NCI-H2227 (cell line): ENCODE measurements around the gene CTSD.
"Not testable (repeated sequence)": the region's sequence is repeated elsewhere in the genome, so short reads cannot be mapped to it uniquely, and the experiment has no call there.

ENCODE experiments used
- DNase-seq: peaks from one replicate; lab custom pipeline; 2025; ENCODE audit not compliant: unreplicated experiment; lab: John Stamatoyannopoulos, UW

CTSD gene

GRCh38 chr11:1770528-1770927, 6.8 kb upstream of the CTSD start:
- DNase-seq, result no peak

GRCh38 chr11:1770061-1770460, 6.3 kb upstream of the CTSD start:
- DNase-seq, result no peak

DNA sequence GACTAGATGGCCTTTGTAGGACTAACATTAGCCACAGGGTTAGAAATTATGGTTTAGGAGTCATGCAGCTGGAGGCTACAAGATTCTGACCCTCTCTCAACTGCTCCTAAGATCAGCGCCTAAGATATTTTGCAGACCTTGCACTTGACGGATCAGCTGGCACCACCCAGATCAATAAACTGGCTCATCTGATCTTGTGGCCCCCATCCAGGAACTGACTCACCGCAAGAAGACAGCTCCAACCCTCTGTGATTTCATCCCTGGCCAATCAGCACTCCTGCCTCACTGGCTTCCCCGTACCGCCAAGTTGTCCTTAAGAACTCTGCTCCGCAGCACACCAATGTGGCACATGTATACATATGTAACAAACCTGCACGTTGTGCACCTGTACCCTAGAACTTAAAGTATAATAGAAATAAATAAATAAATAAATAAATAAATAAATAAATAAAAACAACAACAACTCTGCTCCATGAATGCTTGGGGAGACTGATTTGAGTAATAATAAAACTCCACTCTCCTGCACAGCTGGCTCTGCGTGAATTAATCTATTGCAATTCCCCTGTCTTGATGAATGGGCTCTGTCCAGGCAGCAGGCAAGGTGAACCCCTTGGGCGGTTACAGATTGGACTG, 5.7 kb upstream of the CTSD start:
- DNase-seq, result not testable (repeated sequence)

DNA sequence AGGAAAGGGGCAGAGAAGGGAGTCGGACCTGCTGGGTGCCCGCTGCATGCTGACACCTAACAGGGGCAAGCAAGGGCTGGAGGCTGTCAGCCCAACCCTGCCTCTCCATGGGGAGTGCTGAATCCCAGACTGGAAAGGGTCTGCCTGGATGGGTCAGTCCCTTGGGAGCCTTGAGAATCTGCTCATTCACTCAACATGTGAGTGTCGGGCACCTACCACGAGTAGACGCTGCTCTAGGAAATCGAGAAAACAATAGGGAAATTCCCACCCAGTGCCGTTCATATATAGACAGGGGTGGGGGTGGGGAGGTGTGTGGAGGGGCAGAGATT, 4.4 kb upstream of the CTSD start:
- no peak for DNase-seq

DNA sequence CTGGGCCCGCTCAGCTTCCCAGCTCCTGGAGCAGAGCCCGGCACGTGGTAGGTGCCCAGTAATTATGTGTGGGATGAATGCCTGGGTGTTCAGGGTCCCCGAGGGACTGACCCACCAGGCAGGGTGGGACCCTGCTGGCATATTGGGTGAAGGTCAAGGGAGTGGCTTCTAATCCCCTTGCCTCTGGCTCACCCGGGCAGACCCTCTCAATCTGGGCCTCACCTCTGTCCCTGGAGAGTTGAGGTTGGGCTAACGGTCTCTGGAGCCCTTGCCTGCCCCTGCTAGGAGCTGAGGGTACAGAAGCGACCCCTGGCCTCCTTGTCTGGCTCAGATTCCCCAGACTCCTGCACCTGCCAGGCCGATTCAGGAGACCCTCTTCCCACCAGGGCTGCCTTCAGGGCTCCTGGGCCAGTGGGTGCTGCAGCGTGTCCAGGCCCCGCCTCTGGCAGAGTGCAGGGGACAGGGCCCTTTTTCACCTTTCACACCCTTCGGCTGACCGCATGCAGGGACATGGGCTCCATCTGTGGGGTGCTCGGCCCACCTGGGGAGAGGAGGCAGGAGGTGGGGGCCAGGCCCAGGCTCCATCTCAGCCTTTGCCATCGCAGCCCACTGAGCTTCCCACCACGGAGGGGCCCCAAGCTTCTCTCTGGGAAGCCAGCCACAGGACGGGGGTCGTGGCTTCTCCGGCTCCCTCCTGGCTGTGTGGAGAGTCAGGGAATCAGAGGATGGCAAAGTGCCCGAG, 3.8 kb upstream of the CTSD start:
- DNase-seq, result no peak

DNA sequence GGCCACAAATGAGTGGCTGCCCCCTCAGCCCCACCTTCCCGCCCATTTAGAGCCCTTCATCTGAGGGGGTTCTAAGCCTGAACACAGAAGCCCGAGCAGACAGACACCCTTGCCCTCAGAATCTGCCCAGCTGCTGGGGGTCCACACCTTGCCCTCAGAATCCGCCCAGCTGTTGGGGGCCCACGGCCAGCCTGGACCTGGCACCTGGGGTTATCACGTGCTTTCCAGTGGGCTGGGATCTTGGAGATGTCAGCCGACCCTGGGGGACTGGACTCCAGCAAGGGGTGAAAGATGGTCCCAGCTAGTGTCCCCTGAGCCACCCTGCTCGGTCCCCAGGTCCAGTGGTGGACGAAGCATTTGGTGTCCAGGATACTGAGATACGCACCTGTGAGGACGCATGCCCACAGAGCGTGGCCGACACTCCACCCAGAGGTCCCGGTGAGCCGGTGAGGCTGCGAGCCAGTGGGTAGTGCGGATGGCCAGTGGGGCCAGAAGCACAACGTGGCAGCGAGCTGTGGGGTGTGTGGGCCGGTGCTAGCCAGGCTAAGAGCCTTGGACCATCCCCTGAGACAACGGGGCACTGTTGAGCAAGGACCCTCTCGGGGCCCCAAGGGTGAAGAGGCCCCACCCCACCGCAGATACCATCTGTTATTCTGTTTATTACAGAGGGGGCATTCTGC, 3.1 kb upstream of the CTSD start:
- no peak for DNase-seq

- DNase-seq, result no peak
These were observed 2.4 kb upstream of the CTSD start for GRCh38 chr11:1765871-1766718.

- no peak for DNase-seq
These were observed 361 bp downstream of the CTSD start for GRCh38 chr11:1763336-1763795.

GRCh38 chr11:1762537-1763302, 1.0 kb downstream of the CTSD start:
- DNase-seq, result no peak

DNA sequence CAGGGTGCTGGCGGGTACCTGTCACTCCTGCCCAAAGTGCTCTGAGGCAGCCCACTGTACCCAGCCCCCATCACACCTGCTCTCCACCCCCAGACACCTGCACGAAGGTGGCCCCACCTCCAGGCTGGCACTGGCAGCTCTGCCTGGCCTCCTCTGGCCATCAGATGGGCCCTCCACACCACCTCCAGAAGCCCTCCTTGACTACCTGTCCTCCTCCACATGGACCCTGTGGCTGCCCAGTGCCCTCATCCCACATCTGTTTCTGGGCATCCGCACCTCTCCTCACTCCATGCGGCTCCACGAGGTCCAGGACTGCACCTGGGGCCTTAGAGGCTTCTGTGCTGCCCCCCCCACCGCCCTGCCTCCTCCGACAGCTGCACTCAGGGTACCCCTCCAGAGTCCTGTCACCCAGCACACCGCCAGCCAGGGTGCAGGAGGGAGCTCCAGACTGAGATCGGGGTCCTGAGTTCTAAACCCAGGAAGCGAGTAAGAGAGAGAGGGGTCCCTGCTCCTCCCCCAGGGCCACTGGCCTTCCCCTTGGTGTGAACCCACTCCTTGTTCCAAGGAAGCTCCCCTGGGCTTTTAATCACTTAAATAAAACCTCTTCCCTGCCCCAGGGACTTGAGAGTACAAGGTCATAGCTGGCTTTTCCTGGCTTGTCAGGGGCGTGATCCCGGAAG, 1.7 kb downstream of the CTSD start:
- DNase-seq, result no peak

GRCh38 chr11:1761110-1761856, 2.4 kb downstream of the CTSD start:
- DNase-seq, result no peak

DNA sequence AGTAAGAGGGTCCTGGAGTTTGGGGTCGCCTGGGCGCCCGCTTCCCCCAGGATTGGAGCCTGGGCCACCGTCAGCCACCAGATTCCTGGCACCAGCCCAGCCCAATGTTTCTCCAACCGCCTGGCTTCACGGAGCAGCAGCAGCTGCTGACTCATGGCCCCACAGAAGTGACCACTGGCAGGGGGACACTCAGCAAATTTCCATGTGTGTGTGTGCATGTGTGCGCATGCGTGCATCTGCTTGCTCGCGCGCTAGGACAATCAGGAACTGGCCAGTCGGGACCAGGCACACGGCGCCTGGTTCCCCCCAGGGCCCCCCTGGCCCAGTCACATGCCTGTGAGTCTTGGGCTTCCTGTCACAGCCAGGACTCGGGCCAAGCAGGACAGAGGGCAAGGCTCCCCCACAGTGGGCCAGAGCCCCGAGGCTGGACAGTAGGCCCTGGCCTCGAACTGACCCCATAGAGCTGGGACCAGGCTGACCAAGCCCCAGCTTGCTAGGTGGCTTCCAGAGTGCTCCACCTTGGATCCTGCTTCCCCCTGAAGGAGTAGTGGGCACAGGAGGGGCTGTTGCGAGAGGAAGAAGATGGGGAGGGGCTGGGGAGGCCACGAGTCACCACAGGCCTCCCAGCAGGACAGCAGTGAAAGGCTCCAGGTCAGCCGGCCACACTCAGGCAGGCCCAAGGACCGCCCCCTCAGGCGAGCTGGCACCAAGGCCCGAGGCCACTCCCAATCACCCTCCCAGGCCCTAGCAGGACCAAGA, 3.2 kb downstream of the CTSD start:
- DNase-seq, result no peak

DNA sequence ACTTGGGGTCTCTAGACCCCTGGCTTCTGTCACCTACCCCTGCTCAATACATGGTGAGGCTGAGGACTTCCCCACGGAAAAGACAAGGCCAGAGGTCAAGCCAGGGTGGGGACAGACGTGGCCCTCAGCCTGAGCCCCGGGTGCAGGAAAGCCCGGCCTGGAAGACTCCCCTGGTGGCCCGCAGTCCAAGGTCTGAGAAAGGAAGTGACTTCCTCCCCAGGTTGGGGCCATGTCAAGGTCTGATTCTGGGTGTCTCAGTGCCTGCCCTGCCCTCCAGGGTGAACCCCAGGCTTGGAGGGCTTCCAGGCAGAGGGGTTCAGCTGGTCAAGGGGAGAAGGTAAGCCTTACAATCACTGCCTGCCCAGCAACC, 3.9 kb downstream of the CTSD start:
- no peak for DNase-seq

DNA sequence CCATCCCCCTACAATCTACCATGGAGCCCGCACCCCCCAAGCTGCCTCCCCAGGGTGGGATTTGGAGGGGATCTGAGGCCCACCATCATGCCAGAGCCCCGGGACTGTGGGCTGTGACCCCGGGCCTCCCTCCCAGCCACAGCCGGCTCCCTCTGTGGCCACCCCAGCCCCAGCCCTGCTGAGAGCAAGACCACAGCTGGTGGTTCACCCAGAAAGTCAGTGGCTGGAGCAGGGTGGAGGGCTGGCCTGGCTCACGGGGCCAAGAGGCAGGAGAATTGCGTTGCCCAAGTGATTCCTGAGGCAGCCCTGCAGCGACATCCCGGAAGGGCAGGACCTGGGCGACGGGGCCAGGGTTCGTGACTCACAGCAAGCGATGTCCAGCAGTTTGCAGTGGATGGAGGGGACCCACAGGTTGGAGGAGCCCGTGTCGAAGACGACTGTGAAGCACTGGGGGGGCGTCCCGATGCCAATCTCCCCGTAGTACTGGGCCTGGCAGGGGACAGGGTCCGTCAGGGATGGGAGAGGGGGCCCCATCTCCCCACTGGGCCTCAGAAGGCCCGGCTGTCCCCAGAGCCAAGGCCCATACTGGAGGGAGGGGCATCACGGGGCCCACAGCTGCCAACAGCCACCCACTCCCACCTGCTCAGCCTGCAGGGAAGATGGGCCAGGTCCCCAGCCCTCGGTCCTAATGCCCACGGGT, 4.4 kb downstream of the CTSD start:
- DNase-seq, result no peak

DNA sequence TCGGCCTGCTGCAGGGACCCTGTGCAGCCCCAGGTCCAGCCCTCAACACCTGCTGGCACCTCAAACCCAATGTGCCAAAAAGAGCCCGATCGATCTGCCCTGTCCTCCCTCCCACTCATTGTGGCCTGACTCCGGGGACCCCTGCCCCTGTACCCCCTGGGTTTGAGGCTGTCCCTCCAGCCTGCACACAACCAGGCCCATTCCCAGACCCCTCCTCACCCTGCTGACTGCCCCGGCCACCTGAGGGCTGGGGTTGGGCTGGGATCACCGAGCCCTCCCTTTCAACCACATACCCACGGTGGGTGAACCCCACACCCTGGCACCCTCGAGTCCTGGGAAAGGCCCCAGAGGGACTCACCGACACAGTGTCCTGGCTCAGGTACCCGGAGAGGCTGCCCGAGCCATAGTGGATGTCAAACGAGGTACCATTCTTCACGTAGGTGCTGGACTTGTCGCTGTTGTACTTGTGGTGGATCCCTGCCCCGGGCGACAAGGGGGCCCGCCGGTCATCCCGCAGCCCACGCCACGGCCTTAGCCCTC, 5.0 kb downstream of the CTSD start:
- DNase-seq, result no peak

GRCh38 chr11:1757861-1758610, 5.7 kb downstream of the CTSD start:
- no peak for DNase-seq
